Gastroesophageal sphincter (tissue), 4 donors: Measurements from ENCODE around the gene XYLT1. TPM values are rescaled to one million over a fixed set of nuclear protein-coding genes. Genes with fewer than 3 reads are reported as not detected.

Experiments used
- ATAC-seq: fragments of 150-250 bp; one replicate; pipeline ENCODE4 v1.9.1; 2016; ENCODE audit warnings: mild to moderate bottlenecking, moderate library complexity
- H3K27ac ChIP-seq, 4 donors: fragments of 200-600 bp; sonication (generic) in 3 of 4; 1 replicate in 3 of 4; 2 replicates in 1 of 4; pipeline ENCODE4 v1.5.1; 2016 to 2019
- H3K27me3 ChIP-seq: fragments of 200-600 bp; sonication (generic); one replicate; pipeline ENCODE4 v1.5.1; 2019
- H3K36me3 ChIP-seq, 2 donors: fragments of 200-600 bp; sonication (generic); one replicate each; pipeline ENCODE4 v1.5.1; 2019; ENCODE audit warnings: control low read depth in 1 of 2
- H3K4me1 ChIP-seq, 3 donors: fragments of 200-600 bp; sonication (generic); 1 replicate in 2 of 3; 2 replicates in 1 of 3; pipeline ENCODE4 v1.5.1; 2016 to 2019; ENCODE audit warnings: control low read depth in 2 of 3
- H3K4me3 ChIP-seq, 2 donors: fragments of 200-600 bp; sonication (generic); one replicate each; pipeline ENCODE4 v1.5.1; 2019; ENCODE audit warnings: mild to moderate bottlenecking in 1 of 2, moderate library complexity in 1 of 2
- H3K9me3 ChIP-seq, 3 donors: fragments of 200-600 bp; sonication (generic); one replicate each; pipeline ENCODE4 v1.5.1; 2017 to 2019; ENCODE audit warnings: control low read depth in 2 of 3
- EP300 ChIP-seq: sonication (generic); formaldehyde crosslinking; IDR thresholded peaks from one replicate; pipeline ENCODE4 v1.6.1; 2017; ENCODE audit warnings: antibody characterized with exemption, mild to moderate bottlenecking
- POLR2A ChIP-seq, 2 donors: fragments of 450-650 bp; IDR thresholded peaks; one replicate each; pipeline ENCODE4 v1.6.1; 2017; ENCODE audit warnings: antibody characterized with exemption in 2 of 2, mild to moderate bottlenecking in 2 of 2, moderate library complexity in 1 of 2
- POLR2AphosphoS5 ChIP-seq: sonication (generic); formaldehyde crosslinking; IDR thresholded peaks from one replicate; pipeline ENCODE4 v1.6.1; 2017; ENCODE audit warnings: antibody characterized with exemption
- WGBS, 2 donors: methylation state at CpG; one replicate each; pipeline ENCODE4 v1.1.5; 2018; ENCODE audit warnings: low coverage in 1 of 2; 5-methylcytosine and 5-hydroxymethylcytosine counted together
- total RNA-seq, 4 donors: library from RNA; depleted of rRNA; stranded (reverse); fragments of >200 nt; gene quantifications; one replicate each; pipeline ENCODE4 v1.1.0, GENCODE V29; 2016
- TF ChIP-seq, protein P1 (sequence below), 4 experiments: fragments of 200-600 bp in 2 of 4; fragments of 450-650 bp in 2 of 4; sonication (generic) in 1 of 4; IDR thresholded peaks; one replicate each; pipeline ENCODE4 v1.5.1; 2017 to 2019; ENCODE audit warnings: antibody characterized with exemption in 4 of 4, mild to moderate bottlenecking in 2 of 4, moderate library complexity in 2 of 4

XYLT1 gene
- total RNA-seq, 4 donors from 2014 or later, result 19.1 to 51.6 (median 23.7) TPM

GRCh38 chr16:17211797-17212196, 259.0 kb downstream of the XYLT1 start:
- Histone ChIP-seq H3K4me3 (no peak overlapping the region), H3K27me3 (no peaks in the 10 kb centered on the region), H3K27ac (no peak overlapping the region), H3K4me1 (peaks cover 0 to 6% (median 0%) of the 10 kb centered on the region in 3 donors), H3K36me3 (peaks cover 0 to 6% of the 10 kb centered on the region in 2 donors), H3K9me3 (peaks cover 0 to 11% (median 0%) of the 10 kb centered on the region in 3 donors)
- TF ChIP-seq, protein P1, sequence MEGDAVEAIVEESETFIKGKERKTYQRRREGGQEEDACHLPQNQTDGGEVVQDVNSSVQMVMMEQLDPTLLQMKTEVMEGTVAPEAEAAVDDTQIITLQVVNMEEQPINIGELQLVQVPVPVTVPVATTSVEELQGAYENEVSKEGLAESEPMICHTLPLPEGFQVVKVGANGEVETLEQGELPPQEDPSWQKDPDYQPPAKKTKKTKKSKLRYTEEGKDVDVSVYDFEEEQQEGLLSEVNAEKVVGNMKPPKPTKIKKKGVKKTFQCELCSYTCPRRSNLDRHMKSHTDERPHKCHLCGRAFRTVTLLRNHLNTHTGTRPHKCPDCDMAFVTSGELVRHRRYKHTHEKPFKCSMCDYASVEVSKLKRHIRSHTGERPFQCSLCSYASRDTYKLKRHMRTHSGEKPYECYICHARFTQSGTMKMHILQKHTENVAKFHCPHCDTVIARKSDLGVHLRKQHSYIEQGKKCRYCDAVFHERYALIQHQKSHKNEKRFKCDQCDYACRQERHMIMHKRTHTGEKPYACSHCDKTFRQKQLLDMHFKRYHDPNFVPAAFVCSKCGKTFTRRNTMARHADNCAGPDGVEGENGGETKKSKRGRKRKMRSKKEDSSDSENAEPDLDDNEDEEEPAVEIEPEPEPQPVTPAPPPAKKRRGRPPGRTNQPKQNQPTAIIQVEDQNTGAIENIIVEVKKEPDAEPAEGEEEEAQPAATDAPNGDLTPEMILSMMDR (IDR thresholded peaks at IDR 0.05), result peak in 2 of 4 experiments; percentile 9 to 38
- no peak for TF ChIP-seq POLR2A (IDR thresholded peaks at IDR 0.05)
- ATAC-seq, result no peak
- 90 to 100% methylated on average over 1 to 2 of the region's 4 CpGs for WGBS, 2 donors

DNA sequence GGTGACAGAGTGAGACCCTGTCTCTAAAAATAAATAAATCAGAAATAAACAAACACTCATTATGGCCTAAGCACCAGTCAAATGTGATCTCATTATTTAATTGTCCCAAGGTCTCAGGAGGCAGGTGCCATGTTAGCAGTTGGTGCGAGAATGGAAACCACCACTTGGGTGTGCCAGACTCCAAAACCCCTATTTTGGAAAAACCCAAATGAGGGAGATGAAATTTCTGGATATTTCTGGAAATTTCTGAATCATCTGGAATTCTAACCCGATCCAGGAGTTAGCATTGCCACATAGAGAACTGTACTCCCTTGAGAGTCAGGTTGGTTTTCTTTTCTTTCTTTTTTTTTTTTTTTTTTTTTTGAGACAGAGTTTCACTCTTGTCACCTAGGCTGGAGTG, 264.0 kb downstream of the XYLT1 start:
- 89 to 95% methylated on average over 1 to 2 of the region's 2 CpGs for WGBS, 2 donors

DNA sequence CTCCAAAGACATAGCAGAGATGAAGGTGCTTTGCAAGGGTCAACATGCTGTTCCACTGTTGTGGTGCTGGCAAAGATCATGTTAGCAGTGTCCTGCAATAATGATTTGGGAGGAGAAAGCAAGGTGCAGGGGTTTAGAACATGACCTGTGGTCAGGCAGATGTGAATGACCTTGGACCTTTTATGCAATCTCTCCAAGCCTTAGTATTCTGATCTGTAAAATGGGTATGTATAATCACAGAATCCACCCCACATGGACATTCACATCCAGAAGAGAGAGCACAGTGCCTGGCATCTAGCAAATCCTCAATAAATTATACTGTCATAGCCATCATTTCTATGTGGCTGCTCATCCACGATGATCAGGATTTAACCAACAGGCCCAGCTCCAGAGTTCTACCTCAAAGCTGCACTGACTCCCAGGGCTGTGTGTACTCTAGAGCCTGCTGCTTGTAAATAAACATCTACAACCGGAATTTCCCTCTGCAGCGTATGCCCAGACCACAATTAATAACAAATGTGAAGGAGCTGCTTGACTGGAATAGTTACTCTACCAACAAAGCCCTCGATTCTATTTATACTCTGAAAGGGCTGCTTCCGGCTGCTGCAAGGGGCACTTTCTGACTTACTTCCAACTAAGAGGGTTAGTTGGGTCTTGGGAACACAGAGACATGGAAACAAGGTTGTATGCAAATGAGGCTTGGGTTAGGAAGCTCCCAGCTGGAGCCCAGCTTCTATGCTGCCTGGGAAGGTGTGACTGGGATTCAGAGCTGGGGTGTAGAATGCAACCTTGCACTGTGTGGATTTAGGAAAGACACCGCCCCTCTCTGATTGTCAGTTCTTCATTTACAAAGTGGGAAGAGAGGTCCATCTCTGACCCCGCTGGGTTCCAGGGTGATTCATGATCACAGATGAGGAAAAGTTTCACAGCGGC, 265.2 kb downstream of the XYLT1 start:
- no peak overlapping the region for H3K4me3 ChIP-seq
- TF ChIP-seq, protein P1 (IDR thresholded peaks at IDR 0.05), result no peak
- TF ChIP-seq POLR2A (IDR thresholded peaks at IDR 0.05) (no peak), POLR2AphosphoS5 (no peak), EP300 (no peak)
- 10 to 43% methylated on average over 1 to 5 of the region's 8 CpGs for WGBS, 2 donors
- peaks cover 0 to 10% (median 0%) of the 10 kb centered on the region in 3 donors for H3K4me1 ChIP-seq
- H3K27ac ChIP-seq, result no peak overlapping the region
- H3K9me3 ChIP-seq, result no peaks in the 10 kb centered on the region
- H3K36me3 ChIP-seq, result peaks cover 0 to 3% of the 10 kb centered on the region in 2 donors
- no peak for ATAC-seq
- no peaks in the 10 kb centered on the region for H3K27me3 ChIP-seq

More for the DNA sequence above, 264.0 kb downstream of the XYLT1 start:
- no peak overlapping the region for H3K27ac ChIP-seq
- TF ChIP-seq, protein P1 (IDR thresholded peaks at IDR 0.05), result peak in 2 of 4 experiments; percentile 15 to 18
- TF ChIP-seq POLR2A (IDR thresholded peaks at IDR 0.05), result no peak
- no peak overlapping the region for H3K4me3 ChIP-seq
- H3K36me3 ChIP-seq, result no peaks in the 10 kb centered on the region
- peaks cover 0 to 10% (median 0%) of the 10 kb centered on the region in 3 donors for H3K4me1 ChIP-seq
- no peaks in the 10 kb centered on the region for H3K27me3 ChIP-seq
- ATAC-seq, result no peak
- H3K9me3 ChIP-seq, result no peaks in the 10 kb centered on the region

DNA sequence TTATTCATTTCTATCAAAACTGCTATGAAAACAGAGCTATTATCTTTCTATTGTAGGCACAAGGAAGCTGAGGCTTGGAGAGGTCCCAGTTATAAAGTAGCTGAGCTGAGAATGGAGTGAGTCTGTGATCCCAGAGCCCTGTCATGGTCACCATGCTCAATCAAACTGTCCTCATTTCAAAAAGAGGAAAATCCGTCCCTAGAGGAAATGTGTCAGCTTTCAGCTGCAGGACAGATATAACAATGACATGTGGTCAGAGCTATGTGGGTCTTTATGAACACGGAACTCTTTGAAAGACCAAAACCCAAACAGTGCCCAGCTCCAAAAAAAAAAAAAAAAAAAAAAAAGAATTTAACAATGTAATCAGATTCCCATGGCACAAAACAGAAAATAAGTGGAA, 266.1 kb downstream of the XYLT1 start:
- Histone ChIP-seq H3K9me3 (no peaks in the 10 kb centered on the region), H3K4me1 (peaks cover 0 to 10% (median 0%) of the 10 kb centered on the region in 3 donors), H3K27me3 (no peaks in the 10 kb centered on the region), H3K27ac (no peak overlapping the region), H3K4me3 (no peak overlapping the region), H3K36me3 (peaks cover 0 to 12% of the 10 kb centered on the region in 2 donors)
- WGBS, 2 donors, result 30% methylated on average over 2 of the region's 2 CpGs; no CpG with 5 or more reads in 1 of the 2 donors
- TF ChIP-seq POLR2A (IDR thresholded peaks at IDR 0.05) (no peak), POLR2AphosphoS5 (no peak), EP300 (no peak)
- TF ChIP-seq, protein P1 (IDR thresholded peaks at IDR 0.05), result no peak
- no peak for ATAC-seq

- Histone ChIP-seq H3K4me3 (no peak overlapping the region), H3K9me3 (no peaks in the 10 kb centered on the region), H3K27me3 (no peaks in the 10 kb centered on the region), H3K4me1 (peaks cover 0 to 10% (median 0%) of the 10 kb centered on the region in 3 donors), H3K27ac (no peak overlapping the region), H3K36me3 (peaks cover 0 to 16% of the 10 kb centered on the region in 2 donors)
- WGBS, 2 donors, result 96% methylated on average over 2 of the region's 2 CpGs; no CpG with 5 or more reads in 1 of the 2 donors
- ATAC-seq, result no peak
- TF ChIP-seq, protein P1 (IDR thresholded peaks at IDR 0.05), result no peak
- TF ChIP-seq EP300 (no peak), POLR2AphosphoS5 (no peak), POLR2A (IDR thresholded peaks at IDR 0.05) (no peak)
Observed at GRCh38 chr16:17204206-17204605, 266.6 kb downstream of the XYLT1 start.
